Heart left ventricle (tissue), 16 donors: ENCODE results near the gene LGI2. TPM values are rescaled to one million over a fixed set of nuclear protein-coding genes. Genes with fewer than 3 reads are reported as not detected.

Experiments
- ATAC-seq, 4 donors: fragments of 200-7000 bp; cut with Tn5 transposase; one replicate each; pipeline ENCODE4 v1.9.1; 2020 to 2022; ENCODE audit warnings: moderate library complexity in 4 of 4, mild to moderate bottlenecking in 3 of 4, moderate number of reproducible peaks in 1 of 4
- DNase-seq, 5 donors: peaks; one replicate each; pipeline ENCODE4 v3.0.0-alpha.2; 2020
- H3K27ac ChIP-seq, 12 donors: fragments of 200-600 bp; sonication (generic) in 4 of 12; one replicate each; pipeline versions ENCODE4 v1.5.0 to v1.8.0; 2016 to 2022; ENCODE audit warnings: mild to moderate bottlenecking in 2 of 12
- H3K27me3 ChIP-seq, 9 donors: fragments of 200-600 bp; sonication (generic) in 2 of 9; one replicate each; pipeline versions ENCODE4 v1.5.1 to v1.8.0; 2016 to 2022; ENCODE audit warnings: mild to moderate bottlenecking in 3 of 9
- H3K36me3 ChIP-seq, 9 donors: fragments of 200-600 bp; sonication (generic) in 2 of 9; one replicate each; pipeline versions ENCODE4 v1.5.0 to v1.8.0; 2018 to 2022; ENCODE audit warnings: mild to moderate bottlenecking in 2 of 9
- H3K4me1 ChIP-seq, 12 donors: fragments of 200-600 bp; sonication (generic) in 4 of 12; one replicate each; pipeline versions ENCODE4 v1.5.0 to v1.8.0; 2016 to 2022; ENCODE audit warnings: mild to moderate bottlenecking in 3 of 12
- H3K4me3 ChIP-seq, 12 donors: fragments of 200-600 bp; sonication (generic) in 4 of 12; one replicate each; pipeline versions ENCODE4 v1.5.0 to v1.8.0; 2017 to 2022; ENCODE audit warnings: mild to moderate bottlenecking in 9 of 12, moderate library complexity in 4 of 12
- H3K9me3 ChIP-seq, 12 donors: fragments of 200-600 bp; sonication (generic) in 4 of 12; one replicate each; pipeline versions ENCODE4 v1.5.0 to v1.8.0; 2016 to 2022; ENCODE audit warnings: mild to moderate bottlenecking in 1 of 12
- CTCF ChIP-seq, 12 donors: fragments of 200-600 bp; sonication (generic) in 4 of 12; IDR thresholded peaks; one replicate each; pipeline versions ENCODE4 v1.5.0 to v1.8.0; 2018 to 2022; ENCODE audit warnings: antibody characterized with exemption in 12 of 12, mild to moderate bottlenecking in 5 of 12
- POLR2A ChIP-seq, 2 donors: fragments of 450-650 bp; IDR thresholded peaks; one replicate each; pipeline ENCODE4 v1.6.1; 2017; ENCODE audit warnings: antibody characterized with exemption in 2 of 2, mild to moderate bottlenecking in 2 of 2, moderate library complexity in 2 of 2
- WGBS, 4 donors: extraction: QIAGEN DNeasy Blood & Tissue Kit in 2 of 4; methylation state at CpG; one replicate each; pipeline versions ENCODE4 v1.1.5 to v1.1.7; 2013 to 2018; 5-methylcytosine and 5-hydroxymethylcytosine counted together
- intact Hi-C, 10 donors: fragments of 100-400 bp; cut with DNase I; formaldehyde crosslinking; loops; one replicate each; pipeline versions ENCODE4 v1.11.1 to v1.14.2; 2022
- polyA plus RNA-seq, 2 donors: library from polyadenylated mRNA; stranded (reverse); fragments of 200-250 nt; gene quantifications; one replicate each; pipeline ENCODE4 v1.2.3, GENCODE V29; 2013
- total RNA-seq, 9 donors: library from RNA; depleted of rRNA in 2 of 9; stranded (reverse); fragments of >200 nt in 2 of 9; fragmentation: NEBNext Ultra II Directional in 3 of 9; extraction: Animal tissue kit (Norgen Biotek cat#: 25700) in 3 of 9; gene quantifications; one replicate each; pipeline versions ENCODE4 v1.1.0 to v1.2.4, GENCODE V29; 2016 to 2023
- donor health status: ischemic (EF 13 %, LVEDD 7.1; RV severe dilation, severe dysfunction).
- donor health status: healthy with polysubstance abuse.
- donor health status: DM: no; HTN: yes; CAD: no.
- donor health status: DM: no; HTN: no; CAD: no.
- donor health status: ischemic (EF 25% LVEDD 6.9; RV normal size, moderate dysfunction).
- donor health status: ischemic (EF 25% LVEDD 5.7; RV mildly dilated, moderate dysfunction).
- donor health status: healthy.
- donor health status: DM: yes; HTN: yes; CAD: no.
- donor health status: ischemic (EF 35%, LVEDD 5.7; RV mildly dilated, moderate dysfunction).
- donor health status: nonischemic (EF 11% LVEDD 7.7; RV severe dilation, severe dysfunction).
- donor health status: DM: yes; HTN: yes; CAD: no.
- donor health status: PGD.
- donor health status: ischemic (EF 29% LVEDD 5.4; RV normal size, mild dysfunction).
- donor health status: nonischemic (EF 23%, LVEDD 6.1; RV moderate dilation, normal function).

LGI2 gene
- total and polyA plus RNA-seq, 11 donors = 0.50 to 10.6 (median 2.4) TPM

GRCh38 chr4:25062098-25062497, 31.4 kb upstream of the LGI2 start:
- no peak for DNase-seq
- Histone ChIP-seq H3K9me3 (peaks cover 0 to 4% (median 0%) of the 10 kb centered on the region in 12 donors), H3K27ac (peak overlapping the region in 1 of 12 donors; percentile 64), H3K27me3 (no peaks in the 10 kb centered on the region), H3K4me3 (no peak overlapping the region), H3K36me3 (no peaks in the 10 kb centered on the region), H3K4me1 (peaks cover 0 to 20% (median 0%) of the 10 kb centered on the region in 12 donors)
- intact Hi-C loops = no loop called here
- 92 to 100% (median 98%) methylated on average over 1 of the region's 1 CpG for WGBS, 4 donors
- TF ChIP-seq CTCF (IDR thresholded peaks at IDR 0.05) = no peak
- no peak for TF ChIP-seq POLR2A (IDR thresholded peaks at IDR 0.05)
- no peak for ATAC-seq

GRCh38 chr4:25061602-25062001, 30.9 kb upstream of the LGI2 start:
- intact Hi-C loops = no loop called here
- 92% methylated on average over 4 of the region's 4 CpGs for WGBS, 4 donors
- ATAC-seq = no peak

GRCh38 chr4:25060963-25061340, 30.2 kb upstream of the LGI2 start:
- ATAC-seq (peak in 2 of 4 donors; percentile 8 to 24), DNase-seq (no peak)
- TF ChIP-seq CTCF (IDR thresholded peaks at IDR 0.05) = peak in 2 of 12 donors; percentile 8 to 20
- TF ChIP-seq POLR2A (IDR thresholded peaks at IDR 0.05) = no peak
- H3K27me3 ChIP-seq = no peaks in the 10 kb centered on the region
- no peaks in the 10 kb centered on the region for H3K36me3 ChIP-seq
- H3K4me1 ChIP-seq = peaks cover 0 to 20% (median 0%) of the 10 kb centered on the region in 12 donors
- intact Hi-C loops = no loop called here
- WGBS, 4 donors = 62 to 72% (median 65%) methylated on average over 5 of the region's 5 CpGs
- peaks cover 0 to 4% (median 0%) of the 10 kb centered on the region in 12 donors for H3K9me3 ChIP-seq
- peak overlapping the region in 9 of 12 donors; percentile 29 to 64 (median 38) for H3K27ac ChIP-seq
- no peak overlapping the region for H3K4me3 ChIP-seq

More at GRCh38 chr4:25061602-25062001, 30.9 kb upstream of the LGI2 start:
- peaks cover 0 to 4% (median 0%) of the 10 kb centered on the region in 12 donors for H3K9me3 ChIP-seq
- TF ChIP-seq CTCF (IDR thresholded peaks at IDR 0.05) = no peak
- no peak for TF ChIP-seq POLR2A (IDR thresholded peaks at IDR 0.05)
- H3K27me3 ChIP-seq = no peaks in the 10 kb centered on the region
- peak overlapping the region in 6 of 12 donors; percentile 31 to 64 (median 52) for H3K27ac ChIP-seq
- no peak for DNase-seq
- H3K4me3 ChIP-seq = no peak overlapping the region
- H3K4me1 ChIP-seq = peaks cover 0 to 20% (median 0%) of the 10 kb centered on the region in 12 donors
- no peaks in the 10 kb centered on the region for H3K36me3 ChIP-seq

DNA sequence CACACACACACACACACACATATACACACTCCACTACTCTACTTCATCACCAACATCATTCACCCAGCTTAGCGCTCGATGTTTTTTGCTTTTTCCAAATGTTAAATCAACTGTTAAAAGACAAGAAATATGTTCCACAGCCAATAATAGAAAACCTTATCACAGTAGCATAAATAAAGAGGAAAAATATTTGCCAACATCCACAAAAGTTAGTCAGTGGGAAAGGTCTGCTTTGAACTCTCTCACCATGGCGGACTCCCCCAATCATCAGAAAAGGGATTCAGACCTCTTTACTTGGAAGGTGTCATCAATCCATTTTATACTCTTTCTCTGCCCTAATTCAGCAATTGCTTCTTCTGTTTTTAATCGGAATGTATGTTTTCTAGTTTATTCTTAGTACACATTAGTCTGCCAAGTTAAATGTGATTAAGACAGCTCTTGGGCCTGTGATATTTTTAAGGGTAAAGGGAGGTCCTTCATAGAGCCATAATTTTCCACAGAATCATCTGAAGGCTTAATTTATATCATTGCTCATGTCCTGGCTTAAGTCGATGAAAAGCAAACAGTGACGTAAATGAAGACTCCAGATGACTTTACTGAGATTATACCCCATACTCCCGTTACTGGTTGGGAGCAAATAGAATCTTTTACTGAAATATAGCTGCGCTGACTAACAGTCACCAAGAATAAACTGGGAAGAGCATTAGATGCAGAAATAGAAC, 29.7 kb upstream of the LGI2 start:
- DNase-seq = no peak
- H3K9me3 ChIP-seq = peaks cover 0 to 4% (median 0%) of the 10 kb centered on the region in 12 donors
- peak; percentile 60 to 85 (median 76) for ATAC-seq
- intact Hi-C loops = no loop called here
- no peak overlapping the region for H3K4me3 ChIP-seq
- TF ChIP-seq CTCF (IDR thresholded peaks at IDR 0.05) = no peak
- no peak for TF ChIP-seq POLR2A (IDR thresholded peaks at IDR 0.05)
- H3K27ac ChIP-seq = peak overlapping the region in 9 of 12 donors; percentile 22 to 64 (median 37)
- no peaks in the 10 kb centered on the region for H3K36me3 ChIP-seq
- no peaks in the 10 kb centered on the region for H3K27me3 ChIP-seq
- 49 to 54% (median 51%) methylated on average over 8 of the region's 8 CpGs for WGBS, 4 donors
- peaks cover 0 to 20% (median 0%) of the 10 kb centered on the region in 12 donors for H3K4me1 ChIP-seq
